NCI-H345 (cell line): ENCODE data around the gene SMAD4.

Experiments used
- DNase-seq: peaks from one replicate; lab custom pipeline; 2025; lab: John Stamatoyannopoulos, UW

SMAD4 gene

GRCh38 chr18:51021226-51021965, 8.6 kb upstream of the SMAD4 start:
- DNase-seq = no peak

DNA sequence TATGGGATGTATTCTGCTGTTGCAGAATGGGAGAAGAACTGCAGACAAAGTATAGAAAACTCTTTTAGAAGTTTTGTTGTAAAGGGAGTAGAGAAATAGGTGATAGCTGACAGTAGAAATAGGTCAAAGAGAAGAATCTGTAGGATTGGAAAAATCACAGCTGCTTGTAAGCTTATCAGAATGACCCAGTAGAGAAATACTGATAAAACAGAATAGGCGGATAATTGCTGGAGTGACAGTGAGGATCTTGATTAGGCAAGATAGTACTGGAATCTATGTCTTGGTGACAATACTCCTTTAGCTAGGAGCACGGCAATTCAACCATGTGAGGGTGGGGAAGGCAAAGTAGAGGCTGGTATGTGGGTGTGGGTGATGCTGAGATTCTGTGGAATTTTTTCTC, 4.5 kb upstream of the SMAD4 start:
- DNase-seq = no peak

GRCh38 chr18:51028201-51028805, 1.7 kb upstream of the SMAD4 start:
- peak; percentile 28 for DNase-seq

DNA sequence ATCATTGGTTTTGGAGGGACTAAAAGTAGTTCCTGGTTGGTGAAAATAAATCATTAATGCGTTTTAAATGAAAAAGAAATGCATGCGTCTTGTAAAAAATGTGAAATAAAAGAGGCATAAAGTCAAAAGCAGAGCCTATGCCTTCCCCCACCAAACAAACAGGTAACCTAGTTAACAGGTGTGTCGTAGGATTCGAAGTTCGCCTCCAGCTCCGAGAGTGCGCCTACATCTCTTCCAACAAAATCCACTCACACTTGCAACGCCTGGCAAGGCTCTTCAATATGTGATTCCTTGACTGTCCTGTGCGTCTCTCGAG, 677 bp upstream of the SMAD4 start:
- DNase-seq = no peak

GRCh38 chr18:51030537-51031258, 685 bp downstream of the SMAD4 start:
- DNase-seq = peak; percentile 63

- no peak for DNase-seq
Measured at GRCh38 chr18:51032193-51032592, 2.2 kb downstream of the SMAD4 start.

- DNase-seq = no peak
Measured at GRCh38 chr18:51037230-51037629, 7.2 kb downstream of the SMAD4 start.

- DNase-seq = no peak
Measured at GRCh38 chr18:51038110-51038509, 8.1 kb downstream of the SMAD4 start.

- DNase-seq = no peak
Measured at GRCh38 chr18:51039138-51040112, 9.4 kb downstream of the SMAD4 start.

DNA sequence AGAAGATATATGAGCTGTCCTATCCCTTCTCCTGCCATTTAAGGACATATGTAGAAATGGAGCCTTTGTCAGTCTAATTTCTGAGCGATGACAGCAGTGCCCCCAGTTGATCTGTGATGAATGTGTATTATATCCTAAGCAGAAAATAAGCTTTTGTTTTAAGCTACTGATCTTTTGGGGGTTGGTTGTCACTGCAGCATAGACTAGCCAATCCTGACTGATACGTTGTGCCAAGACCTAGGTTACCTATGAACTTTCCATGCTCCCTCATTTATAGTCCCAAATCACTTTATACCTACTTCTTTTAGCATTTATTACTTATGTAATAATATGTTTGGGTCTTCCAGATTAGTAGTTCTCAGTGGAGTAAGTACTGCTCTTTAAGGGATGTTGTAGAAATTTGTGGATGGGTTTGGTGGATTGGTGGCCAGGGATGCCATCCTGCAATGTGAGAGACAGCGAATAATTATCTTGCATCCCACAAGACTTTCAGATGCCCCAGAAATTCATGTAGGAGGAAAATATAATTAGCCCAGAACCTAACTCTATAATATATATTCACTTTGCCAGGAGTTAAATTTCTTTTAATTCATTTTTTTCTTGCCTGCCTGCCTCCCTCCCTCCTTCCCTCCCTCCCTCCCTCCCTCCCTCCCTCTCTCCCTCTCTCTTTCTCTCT, 11.8 kb downstream of the SMAD4 start:
- DNase-seq = no peak

DNA sequence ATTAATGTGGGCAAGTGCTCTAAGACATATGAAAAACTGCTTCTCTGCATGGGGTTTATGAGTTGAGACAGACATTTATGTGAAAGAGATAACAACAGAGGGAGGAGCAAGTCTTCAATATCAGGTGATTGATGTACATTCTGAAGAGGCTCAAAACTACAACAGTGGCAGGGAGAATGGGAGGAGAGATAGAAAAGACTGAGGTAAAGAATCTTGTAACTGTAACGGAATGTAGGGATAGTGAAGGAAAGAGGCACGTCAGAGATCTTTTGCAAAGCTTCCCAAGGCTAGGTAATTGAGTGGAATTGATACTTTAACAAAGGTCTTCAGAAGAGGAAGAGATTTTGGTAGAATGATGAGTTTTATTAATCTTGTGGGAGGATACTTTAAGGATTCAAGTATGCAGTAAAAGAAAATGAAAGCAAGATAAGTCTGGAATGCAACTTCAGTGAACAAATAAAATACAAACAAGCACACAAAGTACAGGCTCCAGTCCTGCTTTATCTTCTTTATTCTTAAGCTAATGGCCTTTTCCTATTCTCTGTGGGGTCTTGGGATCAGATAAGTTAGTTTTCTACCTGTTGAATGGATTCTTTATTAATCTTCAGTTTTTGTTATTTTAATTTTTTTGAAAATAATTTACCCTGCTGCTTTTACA, 15.0 kb downstream of the SMAD4 start:
- DNase-seq = no peak

DNA sequence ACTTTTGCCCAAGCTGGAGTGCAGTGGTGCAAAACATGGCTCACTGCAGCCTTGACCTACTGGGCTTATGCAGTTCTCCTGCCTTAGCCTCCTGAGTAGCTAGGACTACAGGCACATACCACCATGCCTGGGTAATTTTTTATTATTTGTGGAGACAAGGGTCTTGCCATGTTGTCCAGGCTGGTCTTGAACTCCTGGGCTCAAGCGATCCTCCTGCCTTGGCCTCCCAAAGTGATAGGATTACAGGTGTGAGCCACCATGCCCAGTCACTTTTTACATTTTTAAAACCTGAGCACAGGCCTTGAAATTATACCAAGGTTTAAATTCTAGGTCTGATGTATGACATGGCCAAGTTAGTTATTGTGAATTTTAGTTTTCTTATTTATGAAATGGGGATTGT, 18.2 kb downstream of the SMAD4 start:
- no peak for DNase-seq

GRCh38 chr18:51049137-51049536, 19.1 kb downstream of the SMAD4 start:
- no peak for DNase-seq

DNA sequence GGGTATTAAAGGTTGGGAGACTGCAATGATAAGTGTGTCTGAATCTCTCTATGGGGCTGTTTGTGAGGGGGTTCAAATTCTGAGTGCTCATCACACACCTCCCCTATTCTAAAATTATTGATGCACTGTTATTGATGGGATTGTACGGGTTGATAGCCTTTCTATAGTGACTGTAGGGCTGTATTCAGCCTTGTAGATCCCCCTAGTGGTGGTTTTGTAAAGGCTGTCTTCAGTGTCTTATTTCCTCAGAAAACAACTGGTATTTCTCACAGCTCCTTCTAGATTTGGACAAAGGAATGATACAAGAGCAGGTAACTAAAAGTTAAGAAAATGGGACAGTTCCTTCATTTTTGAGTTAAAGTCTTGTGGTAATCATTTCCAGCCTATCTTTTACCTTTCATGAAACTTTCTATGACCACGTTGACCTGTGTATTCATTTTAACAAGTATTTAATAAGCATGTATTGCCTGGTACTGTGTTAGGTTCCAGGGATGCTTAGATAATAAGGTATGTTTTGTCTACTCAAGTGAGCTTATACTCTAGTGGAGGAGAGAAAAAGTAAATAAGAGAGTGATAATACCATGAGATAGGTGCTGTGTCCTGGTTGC, 21.2 kb downstream of the SMAD4 start:
- peak; percentile 46 for DNase-seq

GRCh38 chr18:51053814-51054213, 23.8 kb downstream of the SMAD4 start:
- no peak for DNase-seq

DNA sequence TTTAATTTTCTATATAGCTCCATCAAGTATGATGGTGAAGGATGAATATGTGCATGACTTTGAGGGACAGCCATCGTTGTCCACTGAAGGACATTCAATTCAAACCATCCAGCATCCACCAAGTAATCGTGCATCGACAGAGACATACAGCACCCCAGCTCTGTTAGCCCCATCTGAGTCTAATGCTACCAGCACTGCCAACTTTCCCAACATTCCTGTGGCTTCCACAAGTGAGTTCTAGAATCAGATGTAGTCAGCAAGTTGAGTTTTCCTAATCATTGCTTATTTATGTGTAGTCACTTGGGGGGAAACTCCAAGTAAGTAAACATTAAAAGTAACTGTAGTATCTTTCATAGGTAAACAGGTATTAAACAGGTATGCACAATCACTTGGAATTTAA, 24.8 kb downstream of the SMAD4 start:
- DNase-seq = no peak

DNA sequence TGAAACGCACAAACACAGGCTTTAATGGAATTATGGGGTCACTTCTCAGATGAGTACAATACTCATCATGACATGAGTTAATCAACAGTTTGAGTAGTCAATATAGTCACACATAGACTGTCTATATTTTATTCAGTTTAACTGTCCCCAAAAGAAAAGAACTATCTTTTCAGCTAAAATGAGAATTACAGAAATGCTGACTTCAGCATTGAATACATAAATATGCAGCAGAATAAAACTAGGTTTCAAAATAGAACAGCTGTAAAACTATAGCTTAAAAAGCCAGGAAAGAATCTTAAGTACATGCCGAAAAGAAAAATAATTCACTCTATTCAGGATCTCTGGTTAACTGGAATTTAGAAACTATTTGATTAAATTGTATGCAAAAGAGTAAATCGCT, 30.0 kb downstream of the SMAD4 start:
- DNase-seq = no peak

DNA sequence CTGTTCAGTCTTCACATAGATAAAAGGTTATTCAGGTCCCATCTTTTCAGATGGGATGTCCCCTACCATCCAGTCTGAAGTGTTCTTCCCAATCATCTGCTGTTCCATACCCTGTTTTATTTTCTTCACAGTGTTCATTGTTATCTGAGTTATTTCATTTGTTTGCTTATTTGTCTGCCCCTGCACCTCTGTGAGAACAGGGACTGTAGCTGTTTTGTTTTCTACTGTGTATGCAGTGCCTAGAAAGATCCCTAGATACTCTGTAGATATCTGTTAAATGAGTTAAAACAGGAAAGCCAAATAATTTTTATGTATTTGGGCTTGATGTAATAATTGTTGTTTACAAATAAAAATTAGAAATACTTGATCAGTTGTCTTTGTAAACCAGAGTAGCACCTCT, 34.2 kb downstream of the SMAD4 start:
- no peak for DNase-seq

- no peak for DNase-seq
Measured at GRCh38 chr18:51066273-51066672, 36.3 kb downstream of the SMAD4 start.

DNA sequence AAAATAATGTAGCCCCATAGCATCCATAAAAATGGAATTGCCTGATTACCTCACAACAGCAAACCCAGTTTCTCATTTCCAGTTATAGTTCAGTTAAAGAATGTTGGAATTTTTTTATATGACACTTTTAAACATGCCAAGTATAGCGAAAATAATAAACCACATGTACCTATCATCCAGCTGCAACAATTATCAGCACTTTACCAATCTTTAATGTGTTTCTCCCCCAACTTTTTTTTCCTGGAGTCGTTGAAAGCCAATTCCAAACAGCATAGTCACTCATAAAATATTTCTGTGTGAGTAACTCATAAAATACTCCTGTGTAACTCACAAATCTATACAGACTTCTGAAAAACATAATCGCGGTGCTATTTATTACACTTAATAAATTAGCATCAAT, 38.1 kb downstream of the SMAD4 start:
- DNase-seq = no peak

GRCh38 chr18:51069885-51070284, 39.9 kb downstream of the SMAD4 start:
- no peak for DNase-seq
